ENCODE results near the gene NECTIN3.

GRCh38 chr3:111070772-111071256, 802 bp upstream of the NECTIN3 start:
- no peak for TF ChIP-seq CTCF (IDR thresholded peaks at IDR 0.05 in 4 of 5, conservative IDR thresholded peaks at IDR 0.05 in 1 of 5)
- TF ChIP-seq POLR2A (IDR thresholded peaks at IDR 0.05), result no peak

All from gastrocnemius medialis (tissue), 4 donors.